ENCODE measurements around the gene VWA3A. TPM values are rescaled to one million over a fixed set of nuclear protein-coding genes. Genes with fewer than 3 reads are reported as not detected.

The VWA3A gene
- total RNA-seq, 2 experiments from 2014 or later = 0.27 to 0.47 TPM

DNA sequence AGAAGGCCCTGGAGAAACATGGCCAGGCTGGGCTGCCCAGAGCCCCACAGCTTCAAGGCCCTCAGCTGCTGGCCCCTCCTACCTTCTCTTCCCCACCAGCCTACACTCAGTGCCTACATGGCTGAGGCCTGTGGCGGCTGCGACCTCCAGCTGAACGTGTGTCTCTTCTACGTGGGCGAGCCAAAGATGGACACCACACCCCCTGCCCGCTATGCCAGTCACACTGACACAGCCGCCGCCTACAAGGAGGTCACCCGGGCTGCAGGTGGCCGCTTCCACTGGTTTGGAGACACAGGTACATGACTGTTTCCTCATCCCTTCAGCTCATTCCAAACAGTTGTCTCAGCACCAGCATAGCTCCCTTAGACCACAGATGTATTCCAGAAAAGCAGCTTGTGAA is 40.5 kb downstream of the VWA3A start:
- CTCF ChIA-PET = interaction anchor here (0.7 kb wide), 2 partner anchors 34 to 54 kb away, joined by 3 to 6 read pairs; no protein-coding TSS in a partner anchor
- Histone ChIP-seq H3K4me3 (ENCODE audit: low read length) (no peak overlapping the region), H3K4me1 (ENCODE audit: insufficient read depth, low read length) (no peaks in the 10 kb centered on the region), H3K27me3 (ENCODE audit: control insufficient read depth in 1 of 2, insufficient read depth in 2 of 2, low read length in 2 of 2) (no peaks in the 10 kb centered on the region), H3K27ac (ENCODE audit: low read depth in 1 of 2, low read length in 2 of 2) (no peak overlapping the region), H3K9me3 (ENCODE audit: control insufficient read depth in 1 of 2, insufficient read depth in 1 of 2, low read length in 2 of 2) (no peaks in the 10 kb centered on the region), H3K36me3 (ENCODE audit: insufficient read depth, low read length) (no peaks in the 10 kb centered on the region)
- no peaks in the 10 kb centered on the region for H3K9me3 Mint-ChIP-seq
- no peaks in the 10 kb centered on the region for H3K4me1 Mint-ChIP-seq (ENCODE audit: low read depth)
- no peak overlapping the region for H3K4me3 Mint-ChIP-seq
- DNase-seq = no peak
- TF ChIP-seq CTCF (IDR thresholded peaks at IDR 0.05) = no peak
- POLR2A ChIA-PET = no interaction called here
- H3K36me3 Mint-ChIP-seq (ENCODE audit: low read depth) = no peaks in the 10 kb centered on the region
- intact Hi-C loops (cut with DNase I, micrococcal nuclease) = no loop called here
- no peaks in the 10 kb centered on the region for H3K27me3 Mint-ChIP-seq
- ATAC-seq (ENCODE audit: poor library complexity) = no peak
- no peak overlapping the region for H3K27ac Mint-ChIP-seq

DNA sequence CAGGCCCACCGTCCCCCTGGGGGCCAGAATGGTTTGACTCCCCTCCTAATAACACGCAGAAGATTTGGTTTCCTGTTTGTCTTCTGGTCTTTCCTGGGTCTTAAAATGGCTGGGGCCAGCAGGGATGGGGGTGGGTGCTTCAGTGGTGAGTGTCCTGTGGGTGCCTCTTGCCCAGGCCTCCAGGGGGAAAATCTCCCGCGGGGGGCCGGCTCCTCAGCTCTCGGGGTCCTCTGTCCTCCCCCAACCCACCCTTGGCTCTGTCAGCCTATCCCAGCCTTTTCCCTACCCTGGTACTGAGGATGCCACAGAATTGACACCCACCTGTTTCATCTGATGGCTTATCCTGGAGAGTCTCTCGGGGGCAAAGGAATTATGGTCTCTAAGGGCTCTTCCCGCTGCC is 46.1 kb downstream of the VWA3A start:
- Mint-ChIP-seq H3K9me3 (no peaks in the 10 kb centered on the region), H3K27me3 (no peaks in the 10 kb centered on the region), H3K4me1 (ENCODE audit: low read depth) (no peaks in the 10 kb centered on the region), H3K27ac (no peak overlapping the region), H3K4me3 (no peak overlapping the region), H3K36me3 (ENCODE audit: low read depth) (no peaks in the 10 kb centered on the region)
- ATAC-seq (ENCODE audit: poor library complexity) (no peak), DNase-seq (no peak)
- Histone ChIP-seq H3K27ac (ENCODE audit: low read depth in 1 of 2, low read length in 2 of 2) (no peak overlapping the region), H3K9me3 (ENCODE audit: control insufficient read depth in 1 of 2, insufficient read depth in 1 of 2, low read length in 2 of 2) (no peaks in the 10 kb centered on the region), H3K36me3 (ENCODE audit: insufficient read depth, low read length) (no peaks in the 10 kb centered on the region), H3K4me3 (ENCODE audit: low read length) (no peak overlapping the region), H3K4me1 (ENCODE audit: insufficient read depth, low read length) (no peaks in the 10 kb centered on the region), H3K27me3 (ENCODE audit: control insufficient read depth in 1 of 2, insufficient read depth in 2 of 2, low read length in 2 of 2) (peaks cover 0 to 2% of the 10 kb centered on the region in 2 experiments)
- ChIA-PET CTCF (no interaction called here), POLR2A (no interaction called here)
- intact Hi-C loops (cut with DNase I, micrococcal nuclease) = no loop called here
- TF ChIP-seq CTCF (IDR thresholded peaks at IDR 0.05) = no peak

DNA sequence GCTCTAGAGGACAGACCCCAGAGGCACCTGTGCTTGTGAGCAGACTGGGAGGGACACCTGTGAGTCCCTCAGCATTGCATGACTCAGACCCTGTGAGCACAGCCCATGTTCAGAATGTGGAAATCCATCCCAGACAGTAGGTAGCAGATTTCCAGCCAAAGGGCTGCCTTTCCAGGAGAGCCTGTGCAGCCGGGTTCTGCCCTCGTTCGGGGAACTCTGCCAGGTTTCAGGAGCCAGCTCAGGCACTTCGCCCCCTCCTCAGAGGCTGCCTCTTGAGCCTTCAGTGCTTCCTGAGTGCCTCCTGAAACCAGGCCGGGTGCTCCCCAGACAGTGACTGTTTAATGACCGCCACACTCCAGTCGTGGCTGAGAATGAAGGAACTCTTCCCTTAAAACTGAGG is 46.7 kb downstream of the VWA3A start:
- ChIA-PET POLR2A (no interaction called here), CTCF (no interaction called here)
- no peak for TF ChIP-seq CTCF (IDR thresholded peaks at IDR 0.05)

More for the DNA sequence above, 46.7 kb downstream of the VWA3A start:
- H3K4me1 Mint-ChIP-seq (ENCODE audit: low read depth) = no peaks in the 10 kb centered on the region
- ATAC-seq (ENCODE audit: poor library complexity) = no peak
- H3K27ac Mint-ChIP-seq = no peak overlapping the region
- Histone ChIP-seq H3K27ac (ENCODE audit: low read depth in 1 of 2, low read length in 2 of 2) (no peak overlapping the region), H3K9me3 (ENCODE audit: control insufficient read depth in 1 of 2, insufficient read depth in 1 of 2, low read length in 2 of 2) (no peaks in the 10 kb centered on the region), H3K4me1 (ENCODE audit: insufficient read depth, low read length) (no peaks in the 10 kb centered on the region), H3K27me3 (ENCODE audit: control insufficient read depth in 1 of 2, insufficient read depth in 2 of 2, low read length in 2 of 2) (peaks cover 0 to 2% of the 10 kb centered on the region in 2 experiments), H3K36me3 (ENCODE audit: insufficient read depth, low read length) (no peaks in the 10 kb centered on the region), H3K4me3 (ENCODE audit: low read length) (no peak overlapping the region)
- no peak overlapping the region for H3K4me3 Mint-ChIP-seq
- no peaks in the 10 kb centered on the region for H3K36me3 Mint-ChIP-seq (ENCODE audit: low read depth)
- no peaks in the 10 kb centered on the region for H3K9me3 Mint-ChIP-seq
- no peak for DNase-seq
- intact Hi-C loops (cut with DNase I, micrococcal nuclease) = no loop called here
- no peaks in the 10 kb centered on the region for H3K27me3 Mint-ChIP-seq

Data from CD4-positive, alpha-beta T cell (primary cell).